HG03520 (cell line): ENCODE data around the gene CAMK2G.

ENCODE experiments used
- ATAC-seq: cut with Tn5 transposase; IDR thresholded peaks from one replicate; pipeline ENCODE4 v1.9.1; 2021; ENCODE audit warnings: mild to moderate bottlenecking, moderate library complexity; ENCODE audit not compliant: unreplicated experiment

Gene CAMK2G

GRCh38 chr10:73865459-73866442 is 8.6 kb downstream of the CAMK2G start:
- peak; percentile 50 for ATAC-seq

GRCh38 chr10:73865107-73865458 is 9.3 kb downstream of the CAMK2G start:
- ATAC-seq: no peak

- ATAC-seq: no peak
Measured at GRCh38 chr10:73864229-73864628, 10.1 kb downstream of the CAMK2G start.

- no peak for ATAC-seq
Measured at GRCh38 chr10:73863039-73863817, 11.1 kb downstream of the CAMK2G start.

GRCh38 chr10:73862011-73862410 is 12.3 kb downstream of the CAMK2G start:
- ATAC-seq: no peak

- ATAC-seq: no peak
Measured at GRCh38 chr10:73859784-73860491, 14.4 kb downstream of the CAMK2G start.

- ATAC-seq: no peak
Measured at GRCh38 chr10:73859428-73859783, 14.9 kb downstream of the CAMK2G start.

GRCh38 chr10:73858750-73859427 is 15.5 kb downstream of the CAMK2G start:
- ATAC-seq: no peak

- ATAC-seq: no peak
Measured at GRCh38 chr10:73858013-73858708, 16.2 kb downstream of the CAMK2G start.

- ATAC-seq: no peak
Measured at GRCh38 chr10:73857446-73857845, 16.9 kb downstream of the CAMK2G start.

- no peak for ATAC-seq
Measured at GRCh38 chr10:73856261-73856660, 18.1 kb downstream of the CAMK2G start.

- no peak for ATAC-seq
Measured at GRCh38 chr10:73855413-73855812, 18.9 kb downstream of the CAMK2G start.

- no peak for ATAC-seq
Measured at GRCh38 chr10:73854310-73854709, 20.0 kb downstream of the CAMK2G start.

GRCh38 chr10:73853196-73853595 is 21.2 kb downstream of the CAMK2G start:
- ATAC-seq: no peak

GRCh38 chr10:73850863-73851461 is 23.4 kb downstream of the CAMK2G start:
- ATAC-seq: no peak

- ATAC-seq: no peak
Measured at GRCh38 chr10:73850211-73850610, 24.1 kb downstream of the CAMK2G start.

- peak; percentile 86 for ATAC-seq
Measured at GRCh38 chr10:73848821-73849489, 25.4 kb downstream of the CAMK2G start.

GRCh38 chr10:73847031-73847430 is 27.3 kb downstream of the CAMK2G start:
- no peak for ATAC-seq

- no peak for ATAC-seq
Measured at GRCh38 chr10:73843261-73843660, 31.1 kb downstream of the CAMK2G start.
